ENCODE measurements around the gene XAB2.
"Not testable (repeated sequence)": the region's sequence is repeated elsewhere in the genome, so short reads cannot be mapped to it uniquely, and the experiment has no call there.

XAB2 gene

DNA sequence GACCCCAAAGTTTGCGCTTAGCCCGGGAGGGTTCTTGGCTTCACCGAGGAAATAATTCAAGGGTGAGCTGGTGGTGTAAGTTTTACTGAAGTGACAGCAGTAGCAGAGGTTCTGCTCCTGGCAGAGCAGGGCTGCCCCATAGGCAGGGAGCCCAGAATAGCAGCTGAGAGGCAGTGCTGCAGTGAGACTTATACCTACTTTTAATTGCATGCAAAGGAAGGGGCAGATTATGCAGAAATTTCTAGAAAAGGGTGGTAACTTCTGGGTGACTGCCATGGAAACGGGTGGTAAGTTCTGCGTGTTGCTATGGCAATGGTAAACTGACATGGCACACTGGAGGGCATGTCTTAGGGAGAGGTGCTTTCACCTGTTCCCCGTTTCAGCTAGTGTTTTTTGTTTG is 51.2 kb downstream of the XAB2 start:
- FAIRE-seq (no peak), DNase-seq (ENCODE audit: insufficient read length, low spot score) (no peak)
- TF ChIP-seq POLR2A (IDR thresholded peaks at IDR 0.05; ENCODE audit: low read depth, low read length), result no peak

- FAIRE-seq; DNase-seq (ENCODE audit: insufficient read length, low spot score): not testable (repeated sequence)
Measured at GRCh38 chr19:7577422-7577821, 51.9 kb downstream of the XAB2 start.

GRCh38 chr19:7575434-7576040 is 53.8 kb downstream of the XAB2 start:
- no peak for TF ChIP-seq POLR2A (IDR thresholded peaks at IDR 0.05; ENCODE audit: low read depth, low read length)
- FAIRE-seq (no peak), DNase-seq (ENCODE audit: insufficient read length, low spot score) (no peak)

- FAIRE-seq, result no peak
- no peak for TF ChIP-seq POLR2A (IDR thresholded peaks at IDR 0.05; ENCODE audit: low read depth, low read length)
- no peak for DNase-seq (ENCODE audit: insufficient read length, low spot score)
Measured at GRCh38 chr19:7570761-7571160, 58.6 kb downstream of the XAB2 start.
